Fibroblast of skin of abdomen (primary cell): ENCODE measurements around the gene MYL4.
"Not testable (repeated sequence)": the region's sequence is repeated elsewhere in the genome, so short reads cannot be mapped to it uniquely, and the experiment has no call there.

Source experiments
- DNase-seq: peaks from one replicate; pipeline ENCODE4 v3.0.0-alpha.2; 2013

MYL4 gene

DNA sequence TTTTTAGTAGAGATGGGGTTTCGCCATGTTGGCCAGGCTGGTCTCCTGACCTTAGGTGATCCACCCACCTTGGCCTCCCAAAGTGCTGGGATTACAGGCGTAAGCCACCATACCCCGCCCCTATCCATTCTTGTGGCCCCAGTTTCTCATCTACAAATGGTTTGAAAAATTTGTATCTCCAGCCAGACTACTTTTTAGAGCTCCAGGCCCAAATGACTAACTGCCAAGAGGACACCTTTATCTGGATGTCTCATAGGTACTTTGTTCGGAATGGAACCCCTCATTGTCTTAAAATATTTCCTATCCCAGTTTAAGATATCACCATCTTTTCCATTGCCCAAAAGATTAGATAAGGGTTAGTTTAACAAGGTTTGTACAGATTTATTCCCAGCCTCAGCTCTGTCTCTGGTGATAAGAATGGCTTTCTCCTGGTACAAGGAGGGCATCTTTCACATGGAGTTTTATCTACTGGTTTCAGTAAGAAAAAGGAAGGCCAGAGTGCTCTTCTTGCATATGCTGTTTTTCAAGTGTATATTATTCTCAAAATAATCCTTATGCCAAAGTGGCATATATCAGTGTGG is 15.1 kb upstream of the MYL4 start:
- DNase-seq: no peak

DNA sequence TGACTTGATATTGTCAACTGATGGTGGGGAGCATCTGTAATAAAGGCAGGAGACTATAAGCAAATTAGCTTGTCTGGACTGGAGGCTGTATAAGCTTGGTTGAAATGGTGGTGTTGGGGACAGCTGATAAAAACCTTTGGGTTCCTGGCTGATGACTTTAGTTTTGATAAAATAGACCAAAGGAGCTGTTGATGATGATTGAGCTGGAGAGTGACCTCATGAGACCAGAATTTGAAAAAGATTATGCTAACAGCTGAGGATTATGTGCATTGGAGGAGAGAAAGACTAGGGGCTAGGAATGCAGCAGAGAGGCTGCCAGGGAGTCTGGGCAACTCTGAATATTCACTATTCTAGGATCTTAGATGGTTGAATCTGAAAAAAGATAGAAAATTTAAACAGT is 11.3 kb upstream of the MYL4 start:
- no peak for DNase-seq

DNA sequence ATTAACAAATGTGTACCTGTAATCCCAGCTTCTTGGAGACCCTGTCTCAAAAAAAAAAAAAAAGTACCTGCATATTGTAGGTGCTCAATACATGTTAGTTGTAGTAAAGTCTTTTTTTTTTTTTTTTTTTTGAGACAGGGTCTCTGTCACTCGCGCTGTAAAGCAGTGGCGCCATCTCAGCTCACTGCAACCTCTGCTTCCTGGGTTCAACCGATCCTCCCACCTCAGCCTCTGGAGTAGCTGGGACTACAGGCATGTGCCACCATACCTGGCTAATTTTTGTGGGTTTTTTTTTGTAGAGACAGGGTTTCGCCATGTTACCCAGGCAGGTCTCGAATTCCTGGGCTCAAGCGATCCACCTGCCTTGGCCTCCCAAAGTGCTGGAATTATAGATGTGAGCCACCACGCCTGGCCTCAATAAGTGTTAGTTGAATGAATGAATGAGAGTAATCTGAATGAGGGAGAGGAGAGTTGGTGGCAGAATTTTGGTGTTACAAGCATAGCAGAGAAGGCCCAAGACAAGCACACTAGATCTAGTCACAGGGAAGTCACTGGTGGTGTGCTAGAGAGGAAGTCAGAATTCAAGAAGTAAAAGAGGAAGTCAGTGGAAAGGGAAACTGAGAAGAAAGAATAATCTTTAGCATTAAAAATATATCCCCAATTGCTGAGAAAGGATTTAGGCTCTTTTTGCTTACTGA is 9.4 kb upstream of the MYL4 start:
- DNase-seq: no peak

DNA sequence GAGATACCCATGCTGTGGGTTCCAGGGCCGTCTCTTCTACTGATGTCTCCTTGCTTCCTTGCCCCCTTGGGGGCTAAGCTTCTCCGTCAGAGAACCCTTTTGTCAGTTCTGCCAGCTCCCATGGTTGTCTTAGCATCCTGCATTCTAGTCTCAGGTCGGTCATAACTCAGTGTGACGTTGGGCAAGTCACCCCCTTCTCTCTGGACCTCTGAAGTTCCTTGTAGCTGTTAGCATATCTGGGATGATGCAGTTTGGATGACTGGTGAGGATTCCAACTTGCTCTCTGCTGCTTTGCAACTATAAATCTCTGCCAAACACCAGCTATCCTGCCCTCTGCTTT is 8.9 kb upstream of the MYL4 start:
- DNase-seq: no peak

DNA sequence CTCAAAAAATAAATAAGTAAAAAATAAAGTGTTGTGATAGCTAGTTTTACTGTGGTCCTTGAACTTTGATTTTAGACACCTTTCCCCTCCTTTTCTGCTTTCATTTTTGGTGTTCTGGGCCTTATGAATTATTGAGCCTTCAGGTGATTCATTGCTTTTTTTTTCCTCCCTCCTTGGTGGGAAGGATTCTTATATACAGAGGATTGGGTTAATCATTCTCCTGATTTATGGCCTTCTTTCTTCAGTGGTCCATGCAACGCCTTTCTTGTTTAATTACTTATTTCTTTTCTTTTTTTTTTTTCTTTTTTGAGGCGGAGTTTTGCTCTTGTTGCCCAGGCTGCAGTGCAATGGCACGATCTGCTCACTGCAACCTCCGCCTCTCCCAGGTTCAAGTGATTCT is 8.0 kb upstream of the MYL4 start:
- DNase-seq: no peak

DNA sequence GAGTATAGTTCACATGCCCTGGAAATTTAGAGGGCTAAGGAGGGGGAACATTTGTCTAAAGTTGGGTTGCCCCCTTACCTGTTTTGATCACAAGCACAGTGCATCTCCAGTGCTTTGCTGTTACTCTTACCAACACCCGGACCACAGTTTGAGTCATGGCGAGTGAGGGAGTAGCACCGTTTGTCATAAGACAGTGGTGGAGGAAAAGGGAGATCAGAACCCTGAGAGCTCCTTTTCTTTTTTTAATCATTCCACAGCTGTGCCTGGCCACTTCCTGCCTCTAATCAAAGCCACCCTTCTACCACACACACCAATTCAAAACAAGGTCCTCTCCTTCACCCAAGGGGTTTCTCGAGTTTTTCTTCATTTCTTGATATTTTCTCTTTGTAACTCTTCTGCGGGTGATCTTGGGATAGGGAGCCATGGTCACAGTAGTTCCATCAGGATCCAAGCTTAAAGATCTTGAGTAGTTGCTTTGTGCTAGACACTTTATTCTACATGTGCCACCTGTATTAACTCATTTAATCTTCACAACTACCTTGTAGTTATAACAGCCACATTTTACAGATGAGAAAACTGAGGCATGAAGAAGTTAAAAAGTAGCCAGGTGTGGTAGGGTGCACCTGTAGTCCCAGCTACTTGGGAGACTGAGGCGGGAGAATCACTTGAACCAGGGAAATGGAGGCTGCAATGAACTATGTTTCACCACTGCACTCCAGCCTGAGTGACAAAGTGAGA is 5.0 kb upstream of the MYL4 start:
- DNase-seq: peak; percentile 68

DNA sequence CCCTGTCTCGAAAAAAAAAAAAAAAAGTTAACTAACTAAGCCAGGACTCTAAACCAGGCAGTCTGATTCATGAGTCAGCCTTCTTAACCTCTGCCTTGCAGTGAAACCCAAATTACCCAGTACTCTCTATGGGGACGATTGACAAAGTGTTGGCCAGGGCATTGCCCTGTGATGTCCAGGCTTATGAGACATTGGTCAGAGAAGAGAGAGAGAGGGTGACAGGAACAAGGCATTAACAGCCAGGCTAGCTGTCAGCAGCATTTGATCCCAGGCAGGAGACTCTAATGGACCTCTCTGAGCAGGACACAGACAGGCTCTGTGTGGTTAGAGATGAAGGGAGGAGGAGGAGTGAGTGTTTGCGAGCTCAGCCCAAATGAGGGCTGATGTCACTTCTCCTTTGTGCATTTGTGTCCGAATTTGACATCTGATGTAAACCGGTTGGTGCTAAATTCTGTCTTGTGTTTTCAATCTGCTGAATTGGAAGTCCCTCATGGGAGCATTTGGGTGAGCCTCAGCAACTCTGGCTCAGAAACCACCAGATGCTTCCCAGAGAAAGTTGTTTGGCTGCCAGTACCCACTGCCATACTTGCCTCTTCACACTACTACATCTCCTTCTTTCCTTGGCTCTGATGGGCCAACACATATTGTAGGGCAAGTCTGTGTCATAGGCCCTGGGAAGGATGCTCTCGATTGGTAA is 4.3 kb upstream of the MYL4 start:
- DNase-seq: peak; percentile 48

DNA sequence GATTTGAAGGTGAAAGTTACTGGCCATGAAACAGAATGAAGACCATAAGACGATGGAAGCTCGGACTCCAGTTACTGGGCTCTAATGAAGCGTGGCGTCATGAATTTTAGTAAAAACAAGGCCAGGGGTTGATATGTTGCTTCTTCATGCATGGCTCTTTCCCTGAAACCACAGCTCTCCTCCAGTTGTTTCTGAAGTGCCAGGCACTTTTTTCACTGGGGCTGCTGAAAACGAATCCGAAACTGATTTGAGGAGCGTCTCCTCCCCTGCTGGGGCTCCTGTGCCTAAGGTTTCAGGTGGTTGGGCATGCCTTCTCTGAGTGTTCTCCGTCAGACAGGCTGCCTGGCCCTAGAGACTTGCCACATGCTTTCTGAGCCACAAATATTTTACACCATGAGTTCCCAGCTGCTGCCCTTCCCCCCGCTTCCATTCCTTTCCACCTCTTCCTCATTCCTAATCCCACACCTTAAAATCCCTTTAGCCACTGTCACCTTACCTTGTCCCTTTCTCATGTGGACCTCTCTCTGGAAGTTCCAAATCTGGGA is 3.7 kb upstream of the MYL4 start:
- peak; percentile 91 for DNase-seq

DNA sequence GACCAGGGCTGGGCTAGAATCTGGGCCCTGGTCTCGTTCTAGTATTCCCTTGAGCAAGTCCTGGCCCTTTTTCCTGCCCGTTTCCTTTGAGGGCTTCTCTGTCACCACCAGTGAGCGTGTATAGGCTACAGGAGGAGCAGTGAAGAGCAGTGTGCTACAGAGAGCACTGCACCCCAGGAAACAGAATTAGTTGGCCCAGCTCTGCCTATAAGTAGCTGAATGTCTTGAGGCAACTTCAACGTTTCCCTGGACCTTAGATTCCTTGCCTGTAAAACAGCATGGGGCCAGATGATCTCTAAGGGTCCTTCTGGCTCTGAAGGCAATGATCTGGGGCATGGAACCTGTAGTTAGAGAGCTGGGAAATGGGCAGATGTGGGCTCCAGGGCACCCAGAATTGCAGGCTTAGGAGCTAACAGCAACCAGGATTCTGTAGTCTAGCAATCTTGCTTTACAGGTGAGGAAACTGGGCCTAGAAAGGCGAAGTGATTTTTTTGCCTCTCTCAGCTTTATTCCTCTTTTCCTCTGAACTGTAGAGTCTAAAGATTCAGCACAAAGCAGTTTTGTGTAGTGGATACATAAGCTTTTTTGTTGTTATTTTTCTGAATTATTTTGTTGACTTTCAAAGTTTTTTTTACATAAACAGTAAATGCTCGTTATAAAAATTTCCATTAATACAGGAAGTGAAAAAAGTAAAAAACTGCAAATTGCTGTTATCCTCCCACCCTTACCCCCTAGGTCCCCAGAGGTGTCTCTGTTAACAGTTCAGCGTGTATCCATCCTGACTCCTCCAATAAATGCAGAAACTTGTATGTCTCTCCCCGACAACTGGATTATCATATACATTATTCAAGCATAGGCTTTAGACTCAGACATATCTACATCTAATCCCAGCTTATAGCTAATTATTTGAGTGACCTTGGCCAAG is 1.7 kb upstream of the MYL4 start:
- DNase-seq: no peak

DNA sequence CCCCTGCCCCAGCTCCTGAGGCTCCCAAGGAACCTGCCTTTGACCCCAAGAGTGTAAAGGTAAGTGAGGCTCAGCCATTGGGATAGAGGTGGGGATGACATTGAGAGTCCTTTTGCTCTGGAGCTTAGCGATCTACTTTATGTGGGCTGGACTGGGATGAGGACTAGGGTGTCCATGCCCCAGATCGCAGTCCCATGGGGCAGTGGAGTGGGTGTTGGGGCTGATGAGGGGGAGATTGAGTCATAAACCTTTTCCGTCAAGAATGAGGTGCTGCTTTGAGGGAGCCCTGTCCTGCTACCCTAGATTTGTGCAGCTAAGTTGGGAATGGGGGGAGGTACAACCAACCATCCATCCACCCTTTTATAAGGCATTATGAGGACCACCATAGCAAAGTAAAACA is 351 bp downstream of the MYL4 start:
- no peak for DNase-seq

DNA sequence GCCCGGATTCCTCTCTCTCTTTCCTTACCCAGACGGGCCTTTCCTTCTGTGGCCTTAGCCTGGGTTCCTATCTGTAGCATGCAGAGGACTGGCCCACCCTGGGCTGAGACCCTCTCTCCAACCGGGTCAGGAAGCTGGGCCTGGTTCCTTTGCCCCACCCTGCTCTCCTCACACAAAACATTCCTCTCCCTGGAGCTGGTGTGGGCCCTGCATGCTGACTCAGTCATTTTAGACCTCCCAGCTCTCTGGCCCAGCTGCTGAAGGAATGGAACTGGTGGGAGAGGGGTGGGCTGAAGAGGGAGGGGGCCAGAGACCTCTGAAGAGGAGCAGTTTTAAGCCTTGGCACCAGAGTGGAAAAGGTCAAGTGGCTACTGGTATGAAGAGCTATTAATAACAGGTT is 957 bp downstream of the MYL4 start:
- DNase-seq: peak; percentile 39

DNA sequence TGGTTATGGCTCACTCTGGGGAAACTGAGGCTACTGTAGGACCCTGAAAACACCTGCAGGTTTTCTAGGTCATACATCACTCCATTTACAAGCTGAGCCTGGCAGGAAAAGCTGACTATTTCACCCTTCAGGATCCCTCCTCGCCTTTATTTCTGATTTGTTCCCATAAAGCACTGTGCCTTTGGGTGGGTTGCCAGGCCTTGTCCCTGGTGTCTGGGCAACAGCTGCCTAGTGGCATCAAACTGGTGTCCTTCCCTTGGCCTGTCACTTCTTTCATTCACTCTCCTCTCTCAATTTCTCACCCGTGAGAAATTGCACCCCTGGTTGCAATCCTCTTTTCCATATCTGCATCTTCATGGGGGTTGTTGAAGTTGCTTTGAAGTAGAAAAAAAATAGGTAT is 1.6 kb downstream of the MYL4 start:
- DNase-seq: no peak

DNA sequence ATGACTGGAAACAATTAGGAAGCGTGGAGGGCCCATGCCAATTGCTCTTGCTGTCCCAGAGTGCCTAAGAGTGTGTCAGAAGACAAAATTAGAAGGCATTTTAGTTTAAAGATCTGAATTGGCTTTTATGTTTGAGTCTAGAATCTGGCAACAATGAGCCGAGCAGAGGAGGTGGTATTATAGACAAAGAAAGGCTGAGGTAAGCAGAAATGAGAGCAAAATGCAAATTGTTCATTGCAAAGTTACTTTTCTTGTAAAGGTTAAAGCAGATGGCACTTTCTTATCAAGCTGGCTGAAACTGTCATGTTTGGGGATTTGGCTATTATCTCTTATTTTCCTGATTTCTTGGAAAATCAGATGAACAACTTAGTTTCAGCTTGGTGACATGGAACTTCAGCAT is 3.3 kb downstream of the MYL4 start:
- no peak for DNase-seq

DNA sequence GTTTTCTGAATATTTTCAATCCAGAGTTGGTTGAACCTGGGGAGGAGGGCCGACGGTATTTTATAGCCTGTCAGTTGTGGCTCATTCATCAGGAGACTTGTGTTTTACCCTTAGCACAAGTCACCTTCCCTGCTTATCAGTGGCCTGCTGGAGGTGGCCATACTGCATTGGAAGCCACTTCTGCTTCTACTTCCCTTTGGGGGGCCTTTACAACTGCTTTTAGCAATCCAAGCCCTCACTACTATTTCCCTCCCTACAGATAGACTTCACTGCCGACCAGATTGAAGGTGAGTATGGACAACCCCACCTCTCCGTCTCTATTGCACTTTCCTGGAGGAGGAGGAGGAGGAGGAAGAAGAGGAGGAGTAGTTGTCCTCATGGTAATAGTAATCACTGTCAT is 4.4 kb downstream of the MYL4 start:
- DNase-seq: no peak

DNA sequence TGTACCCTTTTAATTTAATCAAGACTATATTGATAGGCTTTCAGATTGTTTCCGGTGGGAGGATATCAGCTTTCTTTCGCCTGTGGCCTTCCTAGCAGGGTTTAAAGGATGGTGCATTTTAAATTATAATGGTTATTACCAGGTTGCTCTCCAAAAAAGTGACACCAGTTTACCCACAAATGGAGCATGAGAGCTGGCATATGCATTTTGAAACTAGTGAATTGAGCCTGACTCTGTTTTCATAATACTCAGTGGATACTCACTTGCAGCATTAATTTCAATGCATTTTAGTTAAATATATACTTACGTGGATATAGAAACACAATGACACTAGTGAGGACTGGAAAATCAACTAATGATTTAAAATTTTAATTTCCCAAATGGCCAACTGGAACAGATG is 5.8 kb downstream of the MYL4 start:
- DNase-seq: no peak

DNA sequence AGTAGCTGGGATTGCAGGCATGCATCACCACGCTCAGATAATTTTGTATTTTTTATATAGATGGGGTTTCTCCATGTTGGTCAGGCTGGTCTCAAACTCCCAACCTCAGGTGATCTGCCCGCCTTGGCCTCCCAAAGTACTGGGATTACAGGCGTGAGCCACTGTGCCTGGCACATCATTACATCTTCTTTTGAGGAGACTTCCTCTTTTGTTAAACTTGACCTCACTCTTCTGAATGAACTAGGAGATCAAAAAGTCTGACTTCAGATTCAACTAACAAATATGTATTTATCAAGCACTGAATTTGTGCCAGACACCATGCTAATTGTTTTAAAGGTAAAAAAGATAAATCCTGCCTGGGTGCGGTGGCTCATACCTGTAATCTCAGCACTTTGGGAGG is 7.7 kb downstream of the MYL4 start:
- not testable (repeated sequence) for DNase-seq

DNA sequence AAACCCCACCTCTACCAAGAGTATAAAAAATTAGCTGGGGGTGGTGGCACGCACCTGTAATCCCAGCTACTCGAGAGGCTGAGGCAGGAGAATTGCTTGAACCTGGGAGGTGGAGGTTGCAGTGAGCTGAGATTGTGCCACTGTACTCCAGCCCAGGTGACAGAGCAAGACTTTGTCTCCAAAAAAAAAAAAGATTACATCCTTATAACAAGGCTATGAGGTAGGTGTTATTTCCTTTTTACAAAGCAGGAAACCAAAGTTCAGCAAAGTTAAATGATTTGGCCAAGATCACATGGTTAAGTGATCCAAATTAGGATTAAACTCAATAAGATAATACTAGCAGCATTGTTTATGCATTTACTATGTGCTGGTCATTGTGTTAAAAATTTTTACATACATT is 8.1 kb downstream of the MYL4 start:
- DNase-seq: not testable (repeated sequence)

DNA sequence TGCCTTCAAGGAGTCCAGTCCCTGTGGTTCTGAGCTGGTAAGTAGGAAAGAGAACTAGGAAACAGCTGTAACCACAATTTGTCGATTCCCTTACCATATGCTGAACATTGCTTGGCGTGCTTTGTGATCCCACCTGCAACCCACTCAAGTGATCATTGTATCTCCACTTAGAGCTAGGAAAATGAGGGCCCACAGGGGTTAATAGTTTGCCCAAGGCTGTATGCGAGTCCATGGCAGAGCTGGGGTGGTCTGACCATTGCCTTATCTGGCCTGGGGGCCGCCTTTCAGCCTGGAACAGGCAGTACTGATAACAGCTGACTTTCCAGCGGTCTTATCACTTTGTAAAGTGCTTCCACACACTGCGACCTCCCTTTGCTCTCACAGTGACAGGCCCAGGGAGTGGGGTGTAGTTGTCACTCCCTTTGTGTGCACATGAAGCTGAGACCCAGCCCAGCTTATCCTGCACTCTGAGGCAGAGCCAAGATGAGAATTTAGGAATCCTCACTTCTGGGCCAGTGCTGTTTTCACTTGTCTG is 9.8 kb downstream of the MYL4 start:
- DNase-seq: no peak

DNA sequence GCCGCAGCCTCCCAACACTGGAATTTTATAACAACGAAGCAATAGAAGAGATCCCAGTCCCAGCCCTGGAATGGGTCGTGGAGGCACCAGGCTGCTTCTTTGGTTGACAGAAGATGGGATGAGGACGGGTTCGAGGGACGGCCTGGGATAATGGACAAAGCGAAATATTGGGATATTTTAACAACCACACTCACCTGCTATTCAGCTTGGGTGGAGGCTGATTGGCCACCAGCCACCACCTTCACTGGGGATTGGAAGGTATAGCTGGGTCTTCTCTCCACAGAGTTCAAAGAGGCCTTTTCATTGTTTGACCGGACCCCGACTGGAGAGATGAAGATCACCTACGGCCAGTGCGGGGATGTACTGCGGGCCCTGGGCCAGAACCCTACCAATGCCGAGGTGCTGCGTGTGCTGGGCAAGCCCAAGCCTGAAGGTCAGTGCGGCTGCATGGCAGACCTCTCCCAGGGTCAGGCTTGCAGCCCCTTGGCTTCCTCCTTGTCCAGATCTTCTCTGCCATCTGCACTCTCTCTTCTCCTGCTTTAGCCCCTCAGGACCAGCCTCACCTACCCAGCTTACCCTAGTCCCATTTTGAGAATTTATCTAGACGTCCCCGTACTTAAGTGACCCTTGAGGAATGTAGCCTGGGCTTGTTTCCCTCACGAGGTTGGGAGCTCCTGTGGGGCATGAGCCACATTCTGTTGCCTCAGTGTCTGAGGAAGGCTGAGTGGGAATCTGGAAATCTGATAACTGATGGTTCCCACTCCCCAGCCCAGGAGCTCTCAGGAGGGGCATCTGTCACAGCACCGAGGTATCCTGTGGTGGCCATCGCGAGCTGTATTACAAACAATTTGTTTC is 10.7 kb downstream of the MYL4 start:
- no peak for DNase-seq

DNA sequence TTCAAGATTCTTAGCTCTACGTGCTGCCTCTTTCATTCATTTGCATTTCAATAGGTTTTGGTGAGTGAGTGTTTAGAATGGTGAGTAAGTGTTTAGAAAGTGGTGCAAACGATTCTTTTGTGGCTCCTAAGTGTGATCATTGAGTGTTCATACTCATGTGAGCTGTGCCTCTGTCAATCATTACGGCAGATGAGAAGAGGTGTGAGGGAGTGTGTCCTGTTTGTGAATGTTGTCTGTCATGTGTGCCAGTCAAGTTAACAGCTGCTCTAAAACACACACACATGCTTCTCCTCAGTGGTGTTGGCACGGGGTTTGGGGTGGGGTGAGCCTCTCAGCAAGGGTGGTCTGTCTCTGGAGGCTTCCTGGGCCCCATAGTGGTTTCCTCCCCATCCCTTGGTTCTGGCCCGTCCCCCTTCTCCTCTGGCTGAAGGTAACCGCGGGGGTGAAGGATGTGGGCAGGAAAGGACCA is 11.4 kb downstream of the MYL4 start:
- no peak for DNase-seq

DNA sequence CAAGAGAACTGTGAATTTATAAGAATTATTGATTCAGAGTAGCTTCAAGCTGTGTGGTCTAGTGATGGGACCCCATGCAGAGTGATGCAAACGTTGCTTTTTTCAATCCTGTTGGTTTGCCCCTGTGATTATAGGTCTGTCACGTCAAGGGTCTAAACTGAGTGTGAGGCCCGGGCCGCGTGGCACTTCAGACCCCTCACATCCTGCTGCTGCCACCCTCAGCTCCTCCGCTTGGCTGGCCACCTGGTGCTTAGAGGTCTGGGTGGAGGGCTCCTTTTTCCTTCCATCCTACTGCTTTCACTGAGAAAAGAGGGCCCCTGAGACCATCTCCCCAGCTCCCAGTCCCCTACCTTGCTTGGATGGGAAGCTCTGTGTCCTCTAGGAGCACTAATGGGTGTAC is 12.0 kb downstream of the MYL4 start:
- DNase-seq: no peak
